ENCODE measurements around the gene C6orf62. TPM values are rescaled to one million over a fixed set of nuclear protein-coding genes. Genes with fewer than 3 reads are reported as not detected.
"Not testable (repeated sequence)": the region's sequence is repeated elsewhere in the genome, so short reads cannot be mapped to it uniquely, and the experiment has no call there.

Gene C6orf62
- polyA plus RNA-seq, 1 donor from 2014 or later: 105 TPM

DNA sequence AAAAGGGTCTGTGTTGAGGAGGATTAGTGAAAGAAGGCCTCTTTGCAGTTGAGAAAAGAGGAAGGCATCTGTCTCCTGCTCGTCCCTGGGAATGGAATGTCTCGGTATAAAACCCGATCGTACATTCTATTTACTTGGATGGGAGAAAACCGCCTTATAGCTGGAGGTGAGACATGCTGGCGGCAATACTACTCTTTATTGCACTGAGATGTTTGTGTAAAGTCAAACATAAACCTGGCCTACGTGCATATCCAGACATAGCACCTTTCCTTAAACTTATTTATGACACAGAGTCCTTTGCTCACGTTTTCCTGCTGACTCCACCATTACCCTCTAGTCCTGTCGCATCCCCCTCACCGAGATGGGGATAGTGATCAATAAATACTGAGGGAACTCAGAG is 56.7 kb downstream of the C6orf62 start:
- H3K27ac ChIP-seq (ENCODE audit: low read length): no peak overlapping the region
- H3F3A ChIP-seq (ENCODE audit: insufficient read depth, low read length, poor library complexity, severe bottlenecking): peaks cover 7% of the 10 kb centered on the region
- H3K4me3 ChIP-seq (ENCODE audit: low read length): no peak overlapping the region

DNA sequence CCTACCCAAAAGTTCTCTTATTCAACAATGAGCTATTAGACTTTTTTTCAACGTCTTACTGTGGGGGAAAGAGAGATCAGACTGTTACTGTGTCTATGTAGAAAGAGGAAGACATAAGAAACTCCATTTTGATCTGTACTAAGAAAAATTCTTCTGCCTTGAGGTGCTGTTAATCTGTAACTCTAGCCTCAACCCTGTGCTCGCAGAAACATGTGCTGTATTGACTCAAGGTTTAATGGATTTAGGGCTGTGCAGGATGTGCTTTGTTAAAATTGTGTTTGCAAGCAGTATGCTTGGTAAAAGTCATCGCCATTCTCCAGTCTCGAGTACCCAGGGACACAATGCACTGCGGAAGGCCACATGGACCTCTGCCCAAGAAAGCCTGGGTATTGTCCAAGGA is 57.2 kb downstream of the C6orf62 start:
- H3F3A ChIP-seq (ENCODE audit: insufficient read depth, low read length, poor library complexity, severe bottlenecking); H2AFZ ChIP-seq (ENCODE audit: low read depth, low read length); H3K27me3 ChIP-seq (ENCODE audit: insufficient read depth, low read depth, low read length); H3K4me2 ChIP-seq (ENCODE audit: low read length); H3K9ac ChIP-seq (ENCODE audit: low read length); H3K9me2 ChIP-seq (ENCODE audit: insufficient read depth, low read length); H4K20me1 ChIP-seq (ENCODE audit: insufficient read depth); H3K27ac ChIP-seq (ENCODE audit: low read length); H3K36me3 ChIP-seq (ENCODE audit: insufficient read depth, low read length); H3K9me3 ChIP-seq (ENCODE audit: low read length); H3K4me3 ChIP-seq (ENCODE audit: low read length): not testable (repeated sequence)
- H3K79me2 ChIP-seq (replicated peaks; ENCODE audit: insufficient read depth, low read length): peaks cover 41% of the 10 kb centered on the region

More for the DNA sequence above, 56.7 kb downstream of the C6orf62 start:
- no peaks in the 10 kb centered on the region for H3K9me3 ChIP-seq (ENCODE audit: low read length)
- no peak overlapping the region for H3K4me2 ChIP-seq (ENCODE audit: low read length)
- H3K79me2 ChIP-seq (replicated peaks; ENCODE audit: insufficient read depth, low read length): peaks cover 37% of the 10 kb centered on the region
- no peaks in the 10 kb centered on the region for H4K20me1 ChIP-seq (ENCODE audit: insufficient read depth)
- H3K27me3 ChIP-seq (ENCODE audit: insufficient read depth, low read depth, low read length): no peaks in the 10 kb centered on the region
- H2AFZ ChIP-seq (ENCODE audit: low read depth, low read length): no peak overlapping the region
- H3K9me2 ChIP-seq (ENCODE audit: insufficient read depth, low read length): no peaks in the 10 kb centered on the region
- H3K9ac ChIP-seq (ENCODE audit: low read length): no peak overlapping the region
- peaks cover 9% of the 10 kb centered on the region for H3K36me3 ChIP-seq (ENCODE audit: insufficient read depth, low read length)
- TF ChIP-seq, protein P1, sequence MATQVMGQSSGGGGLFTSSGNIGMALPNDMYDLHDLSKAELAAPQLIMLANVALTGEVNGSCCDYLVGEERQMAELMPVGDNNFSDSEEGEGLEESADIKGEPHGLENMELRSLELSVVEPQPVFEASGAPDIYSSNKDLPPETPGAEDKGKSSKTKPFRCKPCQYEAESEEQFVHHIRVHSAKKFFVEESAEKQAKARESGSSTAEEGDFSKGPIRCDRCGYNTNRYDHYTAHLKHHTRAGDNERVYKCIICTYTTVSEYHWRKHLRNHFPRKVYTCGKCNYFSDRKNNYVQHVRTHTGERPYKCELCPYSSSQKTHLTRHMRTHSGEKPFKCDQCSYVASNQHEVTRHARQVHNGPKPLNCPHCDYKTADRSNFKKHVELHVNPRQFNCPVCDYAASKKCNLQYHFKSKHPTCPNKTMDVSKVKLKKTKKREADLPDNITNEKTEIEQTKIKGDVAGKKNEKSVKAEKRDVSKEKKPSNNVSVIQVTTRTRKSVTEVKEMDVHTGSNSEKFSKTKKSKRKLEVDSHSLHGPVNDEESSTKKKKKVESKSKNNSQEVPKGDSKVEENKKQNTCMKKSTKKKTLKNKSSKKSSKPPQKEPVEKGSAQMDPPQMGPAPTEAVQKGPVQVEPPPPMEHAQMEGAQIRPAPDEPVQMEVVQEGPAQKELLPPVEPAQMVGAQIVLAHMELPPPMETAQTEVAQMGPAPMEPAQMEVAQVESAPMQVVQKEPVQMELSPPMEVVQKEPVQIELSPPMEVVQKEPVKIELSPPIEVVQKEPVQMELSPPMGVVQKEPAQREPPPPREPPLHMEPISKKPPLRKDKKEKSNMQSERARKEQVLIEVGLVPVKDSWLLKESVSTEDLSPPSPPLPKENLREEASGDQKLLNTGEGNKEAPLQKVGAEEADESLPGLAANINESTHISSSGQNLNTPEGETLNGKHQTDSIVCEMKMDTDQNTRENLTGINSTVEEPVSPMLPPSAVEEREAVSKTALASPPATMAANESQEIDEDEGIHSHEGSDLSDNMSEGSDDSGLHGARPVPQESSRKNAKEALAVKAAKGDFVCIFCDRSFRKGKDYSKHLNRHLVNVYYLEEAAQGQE (IDR thresholded peaks at IDR 0.05; ENCODE audit: borderline replicate concordance): no peak
- TF ChIP-seq EP300 (conservative IDR thresholded peaks at IDR 0.05; ENCODE audit: poor library complexity, severe bottlenecking) (no peak), SMC3 (conservative IDR thresholded peaks at IDR 0.05; ENCODE audit: poor library complexity) (no peak), MXI1 (conservative IDR thresholded peaks at IDR 0.05; ENCODE audit: poor library complexity, severe bottlenecking) (no peak), RAD21 (conservative IDR thresholded peaks at IDR 0.05) (no peak), POLR2AphosphoS5 (IDR thresholded peaks at IDR 0.05) (no peak), TAF1 (IDR thresholded peaks at IDR 0.05; ENCODE audit: low read depth) (no peak), EZH2 (IDR thresholded peaks at IDR 0.05; ENCODE audit: borderline replicate concordance, insufficient read depth, low read length, poor library complexity, severe bottlenecking) (no peak)
- TF ChIP-seq, protein P2, sequence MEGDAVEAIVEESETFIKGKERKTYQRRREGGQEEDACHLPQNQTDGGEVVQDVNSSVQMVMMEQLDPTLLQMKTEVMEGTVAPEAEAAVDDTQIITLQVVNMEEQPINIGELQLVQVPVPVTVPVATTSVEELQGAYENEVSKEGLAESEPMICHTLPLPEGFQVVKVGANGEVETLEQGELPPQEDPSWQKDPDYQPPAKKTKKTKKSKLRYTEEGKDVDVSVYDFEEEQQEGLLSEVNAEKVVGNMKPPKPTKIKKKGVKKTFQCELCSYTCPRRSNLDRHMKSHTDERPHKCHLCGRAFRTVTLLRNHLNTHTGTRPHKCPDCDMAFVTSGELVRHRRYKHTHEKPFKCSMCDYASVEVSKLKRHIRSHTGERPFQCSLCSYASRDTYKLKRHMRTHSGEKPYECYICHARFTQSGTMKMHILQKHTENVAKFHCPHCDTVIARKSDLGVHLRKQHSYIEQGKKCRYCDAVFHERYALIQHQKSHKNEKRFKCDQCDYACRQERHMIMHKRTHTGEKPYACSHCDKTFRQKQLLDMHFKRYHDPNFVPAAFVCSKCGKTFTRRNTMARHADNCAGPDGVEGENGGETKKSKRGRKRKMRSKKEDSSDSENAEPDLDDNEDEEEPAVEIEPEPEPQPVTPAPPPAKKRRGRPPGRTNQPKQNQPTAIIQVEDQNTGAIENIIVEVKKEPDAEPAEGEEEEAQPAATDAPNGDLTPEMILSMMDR (IDR thresholded peaks at IDR 0.05; ENCODE audit: poor library complexity, severe bottlenecking): no peak

DNA sequence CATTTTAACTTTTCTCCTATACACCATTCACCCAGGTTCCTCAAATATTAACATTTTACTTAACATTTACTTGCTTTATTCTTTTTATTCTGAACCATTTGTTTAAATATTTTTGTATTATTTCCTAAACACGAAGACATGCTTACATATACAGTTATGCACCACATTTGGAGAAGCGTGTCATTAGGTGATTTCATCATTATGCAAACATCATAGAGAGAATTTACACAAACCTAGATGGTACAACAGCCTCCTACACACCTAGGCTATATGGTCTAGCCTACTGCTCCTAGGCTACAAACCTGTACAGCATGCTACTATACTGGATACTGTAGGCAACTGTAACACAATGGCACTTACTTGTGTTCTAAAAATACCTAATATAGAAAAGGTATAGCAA is 58.8 kb downstream of the C6orf62 start:
- TF ChIP-seq, protein P1 (IDR thresholded peaks at IDR 0.05; ENCODE audit: borderline replicate concordance): no peak
- TF ChIP-seq TAF1 (IDR thresholded peaks at IDR 0.05; ENCODE audit: low read depth) (no peak), EP300 (conservative IDR thresholded peaks at IDR 0.05; ENCODE audit: poor library complexity, severe bottlenecking) (no peak), EZH2 (IDR thresholded peaks at IDR 0.05; ENCODE audit: borderline replicate concordance, insufficient read depth, low read length, poor library complexity, severe bottlenecking) (no peak), SMC3 (conservative IDR thresholded peaks at IDR 0.05; ENCODE audit: poor library complexity) (no peak), RAD21 (conservative IDR thresholded peaks at IDR 0.05) (no peak), POLR2AphosphoS5 (IDR thresholded peaks at IDR 0.05) (no peak), MXI1 (conservative IDR thresholded peaks at IDR 0.05; ENCODE audit: poor library complexity, severe bottlenecking) (no peak)
- TF ChIP-seq, protein P2 (IDR thresholded peaks at IDR 0.05; ENCODE audit: poor library complexity, severe bottlenecking): no peak
- Histone ChIP-seq H3K27ac (ENCODE audit: low read length) (no peak overlapping the region), H3K9ac (ENCODE audit: low read length) (no peak overlapping the region), H4K20me1 (ENCODE audit: insufficient read depth) (no peaks in the 10 kb centered on the region), H3K79me2 (replicated peaks; ENCODE audit: insufficient read depth, low read length) (peaks cover 32% of the 10 kb centered on the region), H3K4me2 (ENCODE audit: low read length) (no peak overlapping the region), H3K9me2 (ENCODE audit: insufficient read depth, low read length) (no peaks in the 10 kb centered on the region), H3K9me3 (ENCODE audit: low read length) (no peaks in the 10 kb centered on the region), H3K4me3 (ENCODE audit: low read length) (no peak overlapping the region), H3K36me3 (ENCODE audit: insufficient read depth, low read length) (peaks cover 9% of the 10 kb centered on the region), H3K27me3 (ENCODE audit: insufficient read depth, low read depth, low read length) (no peaks in the 10 kb centered on the region), H3F3A (ENCODE audit: insufficient read depth, low read length, poor library complexity, severe bottlenecking) (no peaks in the 10 kb centered on the region), H2AFZ (ENCODE audit: low read depth, low read length) (no peak overlapping the region)
